Thyroid gland (tissue), 4 donors: ENCODE data around the gene TMEM143. TPM values are rescaled to one million over a fixed set of nuclear protein-coding genes. Genes with fewer than 3 reads are reported as not detected.
"Not testable (repeated sequence)": the region's sequence is repeated elsewhere in the genome, so short reads cannot be mapped to it uniquely, and the experiment has no call there.

Experiments used
- DNase-seq, 2 donors: peaks; one replicate each; pipeline ENCODE4 v3.0.0-alpha.2; 2019
- H3K27ac ChIP-seq, 3 donors: fragments of 200-600 bp; sonication (generic); 1 replicate in 2 of 3; 2 replicates in 1 of 3; pipeline ENCODE4 v1.5.1; 2016 to 2019; ENCODE audit warnings: mild to moderate bottlenecking in 1 of 3, moderate library complexity in 1 of 3
- H3K27me3 ChIP-seq: fragments of 200-600 bp; sonication (generic); one replicate; pipeline ENCODE4 v1.5.1; 2019
- H3K36me3 ChIP-seq, 2 donors: fragments of 200-600 bp; sonication (generic); one replicate each; pipeline ENCODE4 v1.5.1; 2016 to 2019
- H3K4me1 ChIP-seq, 2 donors: fragments of 200-600 bp; sonication (generic); one replicate each; pipeline ENCODE4 v1.5.1; 2017 to 2019
- H3K4me3 ChIP-seq, 3 donors: fragments of 200-600 bp; sonication (generic); replicated peaks in 1 of 3; 1 replicate in 2 of 3; 2 replicates in 1 of 3; pipeline ENCODE4 v1.5.1; 2016; ENCODE audit warnings: mild to moderate bottlenecking in 1 of 3
- H3K9me3 ChIP-seq: fragments of 200-600 bp; sonication (generic); one replicate; pipeline ENCODE4 v1.5.1; 2017
- POLR2A ChIP-seq, 2 donors: fragments of 450-650 bp; IDR thresholded peaks; one replicate each; pipeline ENCODE4 v1.6.1; 2017; ENCODE audit warnings: antibody characterized with exemption in 2 of 2, mild to moderate bottlenecking in 2 of 2, moderate library complexity in 1 of 2
- whole genome bisulfite sequencing, 2 donors: methylation state at CpG; one replicate each; pipeline ENCODE4 v1.1.5; 2017; 5-methylcytosine and 5-hydroxymethylcytosine counted together
- intact Hi-C: fragments of 100-400 bp; cut with DNase I; formaldehyde crosslinking; loops from one replicate; pipeline ENCODE4 v1.15.1; 2023
- total RNA-seq, 4 donors: library from RNA; depleted of rRNA; stranded (reverse); fragments of >200 nt; gene quantifications; one replicate each; pipeline ENCODE4 v1.2.3, GENCODE V29; 2016
- TF ChIP-seq, protein P1 (sequence below), 6 experiments: fragments of 200-600 bp in 3 of 6; fragments of 450-650 bp in 3 of 6; sonication (generic) in 3 of 6; IDR thresholded peaks; one replicate each; pipeline ENCODE4 v1.5.1; 2016 to 2019; ENCODE audit warnings: antibody characterized with exemption in 6 of 6, mild to moderate bottlenecking in 2 of 6, inconsistent platforms in 1 of 6, moderate library complexity in 1 of 6

TMEM143 gene
- total RNA-seq, 4 donors from 2014 or later: 6.3 to 12.6 (median 9.2) TPM

- 93 to 94% methylated on average over 11 of the region's 11 CpGs for WGBS, 2 donors
- H3K4me3 ChIP-seq: no peak overlapping the region
- H3K27me3 ChIP-seq: no peaks in the 10 kb centered on the region
- H3K36me3 ChIP-seq: no peaks in the 10 kb centered on the region
- intact Hi-C loops: no loop called here
- no peak overlapping the region for H3K27ac ChIP-seq
- DNase-seq: no peak
- TF ChIP-seq POLR2A (IDR thresholded peaks at IDR 0.05): no peak
- TF ChIP-seq, protein P1, sequence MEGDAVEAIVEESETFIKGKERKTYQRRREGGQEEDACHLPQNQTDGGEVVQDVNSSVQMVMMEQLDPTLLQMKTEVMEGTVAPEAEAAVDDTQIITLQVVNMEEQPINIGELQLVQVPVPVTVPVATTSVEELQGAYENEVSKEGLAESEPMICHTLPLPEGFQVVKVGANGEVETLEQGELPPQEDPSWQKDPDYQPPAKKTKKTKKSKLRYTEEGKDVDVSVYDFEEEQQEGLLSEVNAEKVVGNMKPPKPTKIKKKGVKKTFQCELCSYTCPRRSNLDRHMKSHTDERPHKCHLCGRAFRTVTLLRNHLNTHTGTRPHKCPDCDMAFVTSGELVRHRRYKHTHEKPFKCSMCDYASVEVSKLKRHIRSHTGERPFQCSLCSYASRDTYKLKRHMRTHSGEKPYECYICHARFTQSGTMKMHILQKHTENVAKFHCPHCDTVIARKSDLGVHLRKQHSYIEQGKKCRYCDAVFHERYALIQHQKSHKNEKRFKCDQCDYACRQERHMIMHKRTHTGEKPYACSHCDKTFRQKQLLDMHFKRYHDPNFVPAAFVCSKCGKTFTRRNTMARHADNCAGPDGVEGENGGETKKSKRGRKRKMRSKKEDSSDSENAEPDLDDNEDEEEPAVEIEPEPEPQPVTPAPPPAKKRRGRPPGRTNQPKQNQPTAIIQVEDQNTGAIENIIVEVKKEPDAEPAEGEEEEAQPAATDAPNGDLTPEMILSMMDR (IDR thresholded peaks at IDR 0.05): no peak
- peaks cover 15 to 19% of the 10 kb centered on the region in 2 donors for H3K4me1 ChIP-seq
- H3K9me3 ChIP-seq: no peaks in the 10 kb centered on the region
Observed at GRCh38 chr19:48311384-48311783, 52.4 kb downstream of the TMEM143 start.

DNA sequence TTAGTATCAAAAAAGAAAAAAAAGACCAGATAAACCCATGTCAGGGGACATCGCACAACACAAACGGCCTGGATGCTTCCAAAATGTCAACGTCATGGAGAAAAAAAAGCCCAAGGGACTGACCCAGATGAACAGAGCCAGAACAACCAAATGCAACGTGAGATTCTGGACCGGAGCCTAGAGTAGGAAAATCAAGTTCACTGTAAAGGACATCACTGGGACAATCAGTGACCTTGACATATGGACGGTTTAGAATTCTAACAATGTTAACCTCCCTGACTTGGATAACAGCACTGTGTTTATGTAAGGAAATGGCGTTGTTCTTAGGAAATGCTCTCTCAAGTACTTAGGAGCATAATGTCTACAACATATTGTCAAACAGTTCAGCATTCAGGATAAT, 53.5 kb downstream of the TMEM143 start:
- no peak for DNase-seq
- intact Hi-C loops: no loop called here
- Histone ChIP-seq H3K27ac (peak overlapping the region in 2 of 3 donors; percentile 0 to 67), H3K27me3 (no peaks in the 10 kb centered on the region), H3K9me3 (no peaks in the 10 kb centered on the region), H3K4me3 (no peak overlapping the region), H3K36me3 (no peaks in the 10 kb centered on the region), H3K4me1 (peaks cover 15 to 19% of the 10 kb centered on the region in 2 donors)
- TF ChIP-seq, protein P1 (IDR thresholded peaks at IDR 0.05): no peak
- TF ChIP-seq POLR2A (IDR thresholded peaks at IDR 0.05): no peak
- WGBS, 2 donors: 42 to 56% methylated on average over 7 of the region's 7 CpGs

DNA sequence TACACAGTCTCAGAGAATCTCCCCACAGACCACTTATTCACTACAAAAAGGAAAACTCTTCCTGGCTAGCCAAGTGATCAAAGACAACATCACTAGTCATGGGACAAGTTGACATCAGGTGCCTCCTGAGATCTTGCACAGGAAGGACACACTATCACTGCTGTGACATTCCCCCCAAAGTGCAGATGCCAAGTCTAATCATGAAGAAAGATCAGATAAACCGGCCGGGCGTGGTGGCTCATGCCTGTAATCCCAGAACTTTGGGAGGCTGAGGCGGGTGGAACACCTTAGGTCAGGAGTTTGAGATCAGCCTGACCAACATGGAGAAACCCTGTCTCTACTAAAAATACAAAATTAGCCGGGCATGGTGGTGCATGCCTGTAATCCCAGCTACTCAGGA, 54.0 kb downstream of the TMEM143 start:
- H3K36me3 ChIP-seq, H3K27me3 ChIP-seq, H3K4me3 ChIP-seq, H3K9me3 ChIP-seq, intact Hi-C loops: not testable (repeated sequence)
- peak in 1 of 2 donors; percentile 15 for DNase-seq
- Histone ChIP-seq H3K4me1 (peaks cover 15% of the 10 kb centered on the region in 2 donors), H3K27ac (peak overlapping the region; percentile 0 to 67 (median 48))
- WGBS, 2 donors: 88 to 93% methylated on average over 5 of the region's 5 CpGs

DNA sequence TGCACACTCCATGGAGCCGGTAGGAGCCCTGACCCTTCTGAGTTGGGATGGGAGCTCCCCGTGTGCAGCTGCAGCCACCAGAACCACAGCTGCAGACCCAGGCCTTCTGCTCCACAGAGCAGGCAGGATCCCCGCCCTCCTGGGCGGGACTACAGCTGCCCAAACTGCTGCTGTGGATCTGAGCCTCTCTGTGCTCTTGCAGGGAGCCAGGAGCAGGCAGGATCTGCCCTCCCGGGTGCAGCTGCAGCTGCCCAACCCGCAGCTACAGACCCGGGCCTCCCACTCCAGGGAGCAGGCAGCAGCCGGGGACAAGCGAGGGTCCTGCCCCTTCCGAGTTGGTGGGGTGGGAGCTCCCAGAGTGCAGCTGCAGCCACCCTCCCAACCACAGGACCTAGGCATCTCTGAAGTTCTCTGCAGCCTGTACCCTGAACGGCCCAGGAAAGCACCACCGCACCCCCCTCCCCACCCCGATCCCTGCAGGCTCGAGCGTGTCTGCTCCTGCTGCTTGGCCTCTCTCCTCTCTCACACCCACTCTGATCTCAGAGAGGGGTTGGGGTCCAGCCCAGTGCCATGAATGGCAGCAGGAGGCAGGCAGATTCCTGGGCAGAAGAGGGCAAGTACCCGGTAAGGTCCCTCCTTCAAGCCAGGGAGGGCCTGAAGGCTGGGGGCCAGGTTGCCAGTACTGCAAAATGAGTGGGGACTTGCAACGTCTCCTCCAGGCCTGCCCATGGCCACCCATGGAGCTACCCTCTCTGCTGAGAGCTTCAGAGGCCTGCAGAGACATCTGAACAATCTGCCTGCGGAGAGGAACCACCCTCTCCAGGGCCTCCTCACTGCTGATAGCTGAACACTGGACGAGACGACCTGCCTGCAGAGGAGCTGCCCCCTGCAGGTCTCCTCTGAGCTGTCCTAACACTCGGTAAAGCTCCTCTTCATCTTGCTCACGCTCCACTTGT, 54.8 kb downstream of the TMEM143 start:
- WGBS, 2 donors: 43 to 50% methylated on average over 13 to 14 of the region's 22 CpGs
- intact Hi-C loops: no loop called here
- peaks cover 11 to 15% of the 10 kb centered on the region in 2 donors for H3K4me1 ChIP-seq
- TF ChIP-seq, protein P1 (IDR thresholded peaks at IDR 0.05): peak in 4 of 6 experiments; percentile 14 to 29 (median 26)
- no peak for TF ChIP-seq POLR2A (IDR thresholded peaks at IDR 0.05)
- H3K4me3 ChIP-seq: no peak overlapping the region
- DNase-seq: peak; percentile 45 to 54
- peak overlapping the region; percentile 0 to 67 (median 48) for H3K27ac ChIP-seq
- no peaks in the 10 kb centered on the region for H3K27me3 ChIP-seq
- no peaks in the 10 kb centered on the region for H3K9me3 ChIP-seq
- no peaks in the 10 kb centered on the region for H3K36me3 ChIP-seq

- TF ChIP-seq POLR2A (IDR thresholded peaks at IDR 0.05): no peak
- TF ChIP-seq, protein P1 (IDR thresholded peaks at IDR 0.05): no peak
- 85 to 86% methylated on average over 17 to 19 of the region's 19 CpGs for WGBS, 2 donors
- no peak for DNase-seq
- intact Hi-C loops: no loop called here
- no peaks in the 10 kb centered on the region for H3K36me3 ChIP-seq
- no peak overlapping the region for H3K27ac ChIP-seq
- peaks cover 0 to 2% of the 10 kb centered on the region in 2 donors for H3K4me1 ChIP-seq
- H3K9me3 ChIP-seq: no peaks in the 10 kb centered on the region
- no peaks in the 10 kb centered on the region for H3K27me3 ChIP-seq
- H3K4me3 ChIP-seq: no peak overlapping the region
Observed at GRCh38 chr19:48303866-48304265, 59.9 kb downstream of the TMEM143 start.
